Activated CD8-positive, alpha-beta memory T cell treated with anti-CD3 and anti-CD28 coated beads, Interleukin-2, amount 50 U/mL, for 1 hour (primary cell): ENCODE results near the gene ALX4.

Source experiments
- DNase-seq: peaks from one replicate; pipeline ENCODE4 v3.0.0-alpha.2; 2020; ENCODE audit errors: extremely low read depth

The ALX4 gene

GRCh38 chr11:44335052-44335760 is 25.3 kb upstream of the ALX4 start:
- no peak for DNase-seq

GRCh38 chr11:44334356-44335004 is 24.5 kb upstream of the ALX4 start:
- DNase-seq: no peak

GRCh38 chr11:44333271-44334218 is 23.6 kb upstream of the ALX4 start:
- DNase-seq: no peak

GRCh38 chr11:44332665-44333064 is 22.7 kb upstream of the ALX4 start:
- DNase-seq: no peak

GRCh38 chr11:44329472-44330230 is 19.7 kb upstream of the ALX4 start:
- DNase-seq: no peak

- DNase-seq: no peak
Observed at GRCh38 chr11:44328138-44328660, 18.3 kb upstream of the ALX4 start.

GRCh38 chr11:44327730-44328129 is 17.8 kb upstream of the ALX4 start:
- DNase-seq: no peak

GRCh38 chr11:44326615-44327475 is 16.9 kb upstream of the ALX4 start:
- no peak for DNase-seq

- no peak for DNase-seq
Observed at GRCh38 chr11:44325698-44326097, 15.8 kb upstream of the ALX4 start.

- no peak for DNase-seq
Observed at GRCh38 chr11:44324749-44325525, 15.0 kb upstream of the ALX4 start.

GRCh38 chr11:44324222-44324621 is 14.3 kb upstream of the ALX4 start:
- no peak for DNase-seq

GRCh38 chr11:44322243-44322642 is 12.3 kb upstream of the ALX4 start:
- DNase-seq: no peak

GRCh38 chr11:44321059-44321458 is 11.1 kb upstream of the ALX4 start:
- no peak for DNase-seq

- DNase-seq: no peak
Observed at GRCh38 chr11:44320289-44320973, 10.5 kb upstream of the ALX4 start.

- DNase-seq: no peak
Observed at GRCh38 chr11:44319552-44320288, 9.8 kb upstream of the ALX4 start.

GRCh38 chr11:44319170-44319551 is 9.2 kb upstream of the ALX4 start:
- DNase-seq: no peak

- no peak for DNase-seq
Observed at GRCh38 chr11:44318369-44318768, 8.4 kb upstream of the ALX4 start.

GRCh38 chr11:44316659-44317240 is 6.8 kb upstream of the ALX4 start:
- DNase-seq: no peak
